Uterus (tissue), 4 donors: Measurements from ENCODE around the gene POLR1C. TPM values are rescaled to one million over a fixed set of nuclear protein-coding genes. Genes with fewer than 3 reads are reported as not detected.

ENCODE experiments used
- DNase-seq, 2 donors: peaks; one replicate each; pipeline ENCODE4 v3.0.0-alpha.2; 2019 to 2020
- H3K27ac ChIP-seq, 2 donors: fragments of 200-600 bp; sonication (generic); 1 replicate in 1 of 2; 2 replicates in 1 of 2; pipeline ENCODE4 v1.5.1; 2016 to 2018
- H3K27me3 ChIP-seq, 2 donors: fragments of 200-600 bp; sonication (generic); one replicate each; pipeline ENCODE4 v1.5.1; 2018 to 2019; ENCODE audit warnings: control low read depth in 1 of 2
- H3K36me3 ChIP-seq, 2 donors: fragments of 200-600 bp; sonication (generic); one replicate each; pipeline ENCODE4 v1.5.1; 2019; ENCODE audit warnings: control low read depth in 1 of 2
- H3K4me1 ChIP-seq, 2 donors: fragments of 200-600 bp; sonication (generic); one replicate each; pipeline ENCODE4 v1.5.1; 2018 to 2019; ENCODE audit warnings: control low read depth in 1 of 2
- H3K4me3 ChIP-seq, 2 donors: fragments of 200-600 bp; sonication (generic); 1 replicate in 1 of 2; 2 replicates in 1 of 2; pipeline ENCODE4 v1.5.1; 2018 to 2019; ENCODE audit warnings: mild to moderate bottlenecking in 1 of 2
- H3K9me3 ChIP-seq, 2 donors: fragments of 200-600 bp; sonication (generic); one replicate each; pipeline ENCODE4 v1.5.1; 2019; ENCODE audit warnings: control low read depth in 1 of 2
- CTCF ChIP-seq, 4 experiments: fragments of 200-600 bp in 2 of 4; fragments of 450-650 bp in 2 of 4; sonication (generic) in 2 of 4; IDR thresholded peaks; one replicate each; pipeline ENCODE4 v1.5.1; 2016 to 2019; ENCODE audit warnings: antibody characterized with exemption in 4 of 4, mild to moderate bottlenecking in 2 of 4, moderate library complexity in 1 of 4
- POLR2A ChIP-seq, 2 donors: fragments of 450-650 bp; IDR thresholded peaks; one replicate each; pipeline ENCODE4 v1.6.1; 2016; ENCODE audit warnings: antibody characterized with exemption in 2 of 2, mild to moderate bottlenecking in 1 of 2, moderate library complexity in 1 of 2
- intact Hi-C: fragments of 100-400 bp; cut with DNase I; formaldehyde crosslinking; loops from one replicate; pipeline ENCODE4 v1.15.1; 2023; ENCODE audit warnings: low total_unique reads
- total RNA-seq, 4 donors: library from RNA; depleted of rRNA in 3 of 4; stranded (reverse); fragments of >200 nt in 3 of 4; gene quantifications; one replicate each; pipeline versions ENCODE4 v1.1.0 to v1.2.4, GENCODE V29; 2014 to 2023
- donor health status: DM: yes; HTN: yes; CAD: no.

Gene POLR1C
- total RNA-seq, 4 donors from 2014 or later: 15.9 to 39.5 (median 26.0) TPM

- H3K27me3 ChIP-seq: no peaks in the 10 kb centered on the region
- no peak for TF ChIP-seq CTCF (IDR thresholded peaks at IDR 0.05)
- TF ChIP-seq POLR2A (IDR thresholded peaks at IDR 0.05): no peak
- intact Hi-C loops: no loop called here
- H3K36me3 ChIP-seq: no peaks in the 10 kb centered on the region
- peaks cover 8 to 13% of the 10 kb centered on the region in 2 donors for H3K4me1 ChIP-seq
- no peaks in the 10 kb centered on the region for H3K9me3 ChIP-seq
- no peak for DNase-seq
- H3K27ac ChIP-seq: peak overlapping the region in 1 of 2 donors; percentile 8
- peak overlapping the region in 1 of 2 donors; percentile 61 for H3K4me3 ChIP-seq
Observed at GRCh38 chr6:43510827-43511163, 6.1 kb upstream of the POLR1C start.

- Histone ChIP-seq H3K36me3 (no peaks in the 10 kb centered on the region), H3K4me1 (peaks cover 11 to 14% of the 10 kb centered on the region in 2 donors), H3K27me3 (no peaks in the 10 kb centered on the region), H3K27ac (no peak overlapping the region), H3K4me3 (no peak overlapping the region), H3K9me3 (no peaks in the 10 kb centered on the region)
- no peak for DNase-seq
- TF ChIP-seq CTCF (IDR thresholded peaks at IDR 0.05): no peak
- no peak for TF ChIP-seq POLR2A (IDR thresholded peaks at IDR 0.05)
- intact Hi-C loops: no loop called here
Observed at GRCh38 chr6:43511824-43512415, 5.0 kb upstream of the POLR1C start.

GRCh38 chr6:43515808-43516207 is 1.1 kb upstream of the POLR1C start:
- DNase-seq: no peak
- intact Hi-C loops: no loop called here
- Histone ChIP-seq H3K36me3 (no peaks in the 10 kb centered on the region), H3K27me3 (no peaks in the 10 kb centered on the region), H3K4me1 (peaks cover 19% of the 10 kb centered on the region in 2 donors), H3K4me3 (peak overlapping the region; percentile 70 to 100), H3K27ac (peak overlapping the region; percentile 86 to 87), H3K9me3 (no peaks in the 10 kb centered on the region)
- TF ChIP-seq CTCF (IDR thresholded peaks at IDR 0.05) (no peak), POLR2A (IDR thresholded peaks at IDR 0.05) (no peak)

GRCh38 chr6:43516367-43516696 is 557 bp upstream of the POLR1C start:
- Histone ChIP-seq H3K27me3 (no peaks in the 10 kb centered on the region), H3K4me1 (peaks cover 19% of the 10 kb centered on the region in 2 donors), H3K9me3 (no peaks in the 10 kb centered on the region), H3K36me3 (no peaks in the 10 kb centered on the region), H3K27ac (peak overlapping the region; percentile 86 to 87), H3K4me3 (peak overlapping the region; percentile 70 to 100)
- no peak for TF ChIP-seq CTCF (IDR thresholded peaks at IDR 0.05)
- no peak for TF ChIP-seq POLR2A (IDR thresholded peaks at IDR 0.05)
- no peak for DNase-seq
- intact Hi-C loops: no loop called here

GRCh38 chr6:43517505-43518357 is 842 bp downstream of the POLR1C start:
- Histone ChIP-seq H3K27me3 (no peaks in the 10 kb centered on the region), H3K4me1 (peaks cover 19% of the 10 kb centered on the region in 2 donors), H3K27ac (peak overlapping the region; percentile 61 to 87), H3K9me3 (no peaks in the 10 kb centered on the region), H3K36me3 (no peaks in the 10 kb centered on the region), H3K4me3 (peak overlapping the region; percentile 70 to 100)
- no peak for DNase-seq
- no peak for TF ChIP-seq POLR2A (IDR thresholded peaks at IDR 0.05)
- no peak for TF ChIP-seq CTCF (IDR thresholded peaks at IDR 0.05)
- intact Hi-C loops: no loop called here
